Inflammatory macrophage treated with lipopolysaccharide for 4 hours (primary cell): ENCODE measurements around the gene MICAL2.
A peak's percentile ranks its signal among the peaks of the same experiment; 100 is the strongest.

Experiments
- DNase-seq: peaks from one replicate; pipeline ENCODE4 v3.0.0-alpha.2; 2020

The MICAL2 gene

GRCh38 chr11:12099132-12099873 is 11.1 kb upstream of the MICAL2 start:
- DNase-seq = peak; percentile 43

GRCh38 chr11:12100429-12100828 is 10.0 kb upstream of the MICAL2 start:
- DNase-seq = no peak

GRCh38 chr11:12100841-12101242 is 9.5 kb upstream of the MICAL2 start:
- no peak for DNase-seq

- no peak for DNase-seq
Measured at GRCh38 chr11:12101318-12101717, 9.1 kb upstream of the MICAL2 start.

- no peak for DNase-seq
Measured at GRCh38 chr11:12102588-12103410, 7.6 kb upstream of the MICAL2 start.

- DNase-seq = no peak
Measured at GRCh38 chr11:12103411-12104225, 6.8 kb upstream of the MICAL2 start.

GRCh38 chr11:12105471-12105870 is 4.9 kb upstream of the MICAL2 start:
- DNase-seq = no peak

- no peak for DNase-seq
Measured at GRCh38 chr11:12106101-12106500, 4.3 kb upstream of the MICAL2 start.

GRCh38 chr11:12106501-12106900 is 3.9 kb upstream of the MICAL2 start:
- DNase-seq = no peak

- no peak for DNase-seq
Measured at GRCh38 chr11:12108875-12109453, 1.4 kb upstream of the MICAL2 start.

GRCh38 chr11:12109591-12110196 is 696 bp upstream of the MICAL2 start:
- DNase-seq = no peak

- DNase-seq = no peak
Measured at GRCh38 chr11:12110714-12111548, 541 bp downstream of the MICAL2 start.

GRCh38 chr11:12111549-12112520 is 1.4 kb downstream of the MICAL2 start:
- no peak for DNase-seq

GRCh38 chr11:12112750-12113149 is 2.4 kb downstream of the MICAL2 start:
- DNase-seq = no peak

GRCh38 chr11:12113294-12113693 is 2.9 kb downstream of the MICAL2 start:
- DNase-seq = no peak

- DNase-seq = no peak
Measured at GRCh38 chr11:12114193-12115033, 4.0 kb downstream of the MICAL2 start.

- DNase-seq = no peak
Measured at GRCh38 chr11:12116425-12117032, 6.1 kb downstream of the MICAL2 start.

- no peak for DNase-seq
Measured at GRCh38 chr11:12117200-12117599, 6.8 kb downstream of the MICAL2 start.

- DNase-seq = peak; percentile 71
Measured at GRCh38 chr11:12117611-12118010, 7.2 kb downstream of the MICAL2 start.
